ENCODE data around the gene KATNIP.
"Not testable (repeated sequence)": the region's sequence is repeated elsewhere in the genome, so short reads cannot be mapped to it uniquely, and the experiment has no call there.

The KATNIP gene

GRCh38 chr16:27538528-27538927 lies 11.4 kb upstream of the KATNIP start:
- no peak for DNase-seq (ENCODE audit: low spot score)

GRCh38 chr16:27539120-27539519 lies 10.8 kb upstream of the KATNIP start:
- DNase-seq (ENCODE audit: low spot score) = no peak

GRCh38 chr16:27539636-27540035 lies 10.3 kb upstream of the KATNIP start:
- no peak for DNase-seq (ENCODE audit: low spot score)

GRCh38 chr16:27543801-27544200 lies 6.1 kb upstream of the KATNIP start:
- DNase-seq (ENCODE audit: low spot score) = no peak

GRCh38 chr16:27544671-27545070 lies 5.3 kb upstream of the KATNIP start:
- no peak for DNase-seq (ENCODE audit: low spot score)

- no peak for DNase-seq (ENCODE audit: low spot score)
These were observed 2.8 kb upstream of the KATNIP start for GRCh38 chr16:27547134-27547533.

- DNase-seq (ENCODE audit: low spot score) = no peak
These were observed 2.1 kb upstream of the KATNIP start for GRCh38 chr16:27547851-27548250.

GRCh38 chr16:27549464-27549745 lies 539 bp upstream of the KATNIP start:
- no peak for DNase-seq (ENCODE audit: low spot score)

- DNase-seq (ENCODE audit: low spot score) = no peak
These were observed 607 bp downstream of the KATNIP start for GRCh38 chr16:27550582-27550920.

- no peak for DNase-seq (ENCODE audit: low spot score)
These were observed 1.1 kb downstream of the KATNIP start for GRCh38 chr16:27551036-27551435.

GRCh38 chr16:27556471-27556870 lies 6.5 kb downstream of the KATNIP start:
- no peak for DNase-seq (ENCODE audit: low spot score)

GRCh38 chr16:27558434-27558833 lies 8.5 kb downstream of the KATNIP start:
- no peak for DNase-seq (ENCODE audit: low spot score)

- no peak for DNase-seq (ENCODE audit: low spot score)
These were observed 9.0 kb downstream of the KATNIP start for GRCh38 chr16:27558932-27559331.

- DNase-seq (ENCODE audit: low spot score) = no peak
These were observed 11.3 kb downstream of the KATNIP start for GRCh38 chr16:27561216-27561615.

GRCh38 chr16:27564224-27564623 lies 14.3 kb downstream of the KATNIP start:
- DNase-seq (ENCODE audit: low spot score) = no peak

- DNase-seq (ENCODE audit: low spot score) = no peak
These were observed 16.5 kb downstream of the KATNIP start for GRCh38 chr16:27566417-27566816.

- DNase-seq (ENCODE audit: low spot score) = no peak
These were observed 18.1 kb downstream of the KATNIP start for GRCh38 chr16:27568077-27568476.

- not testable (repeated sequence) for DNase-seq (ENCODE audit: low spot score)
These were observed 21.0 kb downstream of the KATNIP start for GRCh38 chr16:27570986-27571385.

- DNase-seq (ENCODE audit: low spot score) = no peak
These were observed 21.7 kb downstream of the KATNIP start for GRCh38 chr16:27571433-27572326.

- no peak for DNase-seq (ENCODE audit: low spot score)
These were observed 22.8 kb downstream of the KATNIP start for GRCh38 chr16:27572711-27573110.

GRCh38 chr16:27576729-27577128 lies 26.8 kb downstream of the KATNIP start:
- DNase-seq (ENCODE audit: low spot score) = no peak

- no peak for DNase-seq (ENCODE audit: low spot score)
These were observed 29.4 kb downstream of the KATNIP start for GRCh38 chr16:27579087-27579980.

GRCh38 chr16:27582883-27583282 lies 32.9 kb downstream of the KATNIP start:
- no peak for DNase-seq (ENCODE audit: low spot score)

Data from CD4-positive, alpha-beta T cell treated with Interleukin-6 at 100 ng/mL for 8 hours (primary cell).